ENCODE results near the gene CCDC167.

DNA sequence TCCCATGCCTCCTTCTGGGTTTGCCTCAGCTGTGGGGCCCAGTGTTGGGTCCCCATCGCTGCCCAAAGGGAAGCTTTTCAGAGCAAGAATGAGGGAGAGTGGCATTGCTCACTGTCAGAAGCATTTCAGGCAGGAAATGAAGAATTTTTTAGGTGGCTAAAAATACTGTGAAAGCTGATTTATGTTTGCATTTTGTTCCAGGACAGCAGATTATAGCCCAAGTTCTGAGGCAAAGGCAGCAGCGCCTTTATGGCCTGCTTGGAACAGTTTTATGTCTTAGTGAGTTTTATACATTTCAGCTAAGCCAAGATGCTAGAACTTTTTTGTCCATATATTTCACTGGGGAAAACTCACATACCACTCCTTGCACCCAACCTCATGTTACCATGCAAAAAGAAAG is 4.3 kb upstream of the CCDC167 start:
- TF ChIP-seq POLR2AphosphoS5 (IDR thresholded peaks at IDR 0.05; ENCODE audit: low read depth, low read length), result no peak
- TF ChIP-seq, protein P1, sequence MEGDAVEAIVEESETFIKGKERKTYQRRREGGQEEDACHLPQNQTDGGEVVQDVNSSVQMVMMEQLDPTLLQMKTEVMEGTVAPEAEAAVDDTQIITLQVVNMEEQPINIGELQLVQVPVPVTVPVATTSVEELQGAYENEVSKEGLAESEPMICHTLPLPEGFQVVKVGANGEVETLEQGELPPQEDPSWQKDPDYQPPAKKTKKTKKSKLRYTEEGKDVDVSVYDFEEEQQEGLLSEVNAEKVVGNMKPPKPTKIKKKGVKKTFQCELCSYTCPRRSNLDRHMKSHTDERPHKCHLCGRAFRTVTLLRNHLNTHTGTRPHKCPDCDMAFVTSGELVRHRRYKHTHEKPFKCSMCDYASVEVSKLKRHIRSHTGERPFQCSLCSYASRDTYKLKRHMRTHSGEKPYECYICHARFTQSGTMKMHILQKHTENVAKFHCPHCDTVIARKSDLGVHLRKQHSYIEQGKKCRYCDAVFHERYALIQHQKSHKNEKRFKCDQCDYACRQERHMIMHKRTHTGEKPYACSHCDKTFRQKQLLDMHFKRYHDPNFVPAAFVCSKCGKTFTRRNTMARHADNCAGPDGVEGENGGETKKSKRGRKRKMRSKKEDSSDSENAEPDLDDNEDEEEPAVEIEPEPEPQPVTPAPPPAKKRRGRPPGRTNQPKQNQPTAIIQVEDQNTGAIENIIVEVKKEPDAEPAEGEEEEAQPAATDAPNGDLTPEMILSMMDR (IDR thresholded peaks at IDR 0.05; ENCODE audit: control extremely low read depth in 1 of 3, insufficient read depth in 1 of 3, low read depth in 1 of 3, low read length in 3 of 3), result no peak
- TF ChIP-seq CHD2 (IDR thresholded peaks at IDR 0.05; ENCODE audit: low read length), result no peak
- no peak for TF ChIP-seq GABPA (IDR thresholded peaks at IDR 0.05; ENCODE audit: borderline replicate concordance, insufficient read depth, low read length)
- TF ChIP-seq BACH1 (IDR thresholded peaks at IDR 0.05; ENCODE audit: low read length), result no peak
- TF ChIP-seq JUN (IDR thresholded peaks at IDR 0.05; ENCODE audit: low read depth, low read length), result no peak
- TF ChIP-seq POLR2A (IDR thresholded peaks at IDR 0.05; ENCODE audit: control extremely low read depth in 1 of 2, low read depth in 2 of 2, low read length in 2 of 2), result no peak
- TF ChIP-seq YY1 (IDR thresholded peaks at IDR 0.05; ENCODE audit: low read depth, low read length), result no peak
- TF ChIP-seq EP300 (IDR thresholded peaks at IDR 0.05; ENCODE audit: borderline replicate concordance in 1 of 2, low read depth in 2 of 2, low read length in 2 of 2), result no peak
- no peak for TF ChIP-seq EZH2 (IDR thresholded peaks at IDR 0.05; ENCODE audit: low read depth, low read length, severe bottlenecking)
- no peak for TF ChIP-seq SIN3A (conservative IDR thresholded peaks at IDR 0.05 in 1 of 2, IDR thresholded peaks at IDR 0.05 in 1 of 2; ENCODE audit: low read depth in 1 of 2, low read length in 2 of 2)
- TF ChIP-seq, protein P2, sequence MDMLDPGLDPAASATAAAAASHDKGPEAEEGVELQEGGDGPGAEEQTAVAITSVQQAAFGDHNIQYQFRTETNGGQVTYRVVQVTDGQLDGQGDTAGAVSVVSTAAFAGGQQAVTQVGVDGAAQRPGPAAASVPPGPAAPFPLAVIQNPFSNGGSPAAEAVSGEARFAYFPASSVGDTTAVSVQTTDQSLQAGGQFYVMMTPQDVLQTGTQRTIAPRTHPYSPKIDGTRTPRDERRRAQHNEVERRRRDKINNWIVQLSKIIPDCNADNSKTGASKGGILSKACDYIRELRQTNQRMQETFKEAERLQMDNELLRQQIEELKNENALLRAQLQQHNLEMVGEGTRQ (IDR thresholded peaks at IDR 0.05; ENCODE audit: low read length), result no peak
